Stimulated activated CD8-positive, alpha-beta memory T cell treated with anti-CD3 and anti-CD28 coated beads, Interleukin-7, amount 100 ng/mL, for 4 hours (primary cell): ENCODE measurements around the gene PKNOX1.
"Not testable (repeated sequence)": the region's sequence is repeated elsewhere in the genome, so short reads cannot be mapped to it uniquely, and the experiment has no call there.

ENCODE experiments used
- DNase-seq, 2 donors: peaks; one replicate each; pipeline ENCODE4 v3.0.0-alpha.2; 2020; ENCODE audit warnings: low read depth in 2 of 2

PKNOX1 gene

DNA sequence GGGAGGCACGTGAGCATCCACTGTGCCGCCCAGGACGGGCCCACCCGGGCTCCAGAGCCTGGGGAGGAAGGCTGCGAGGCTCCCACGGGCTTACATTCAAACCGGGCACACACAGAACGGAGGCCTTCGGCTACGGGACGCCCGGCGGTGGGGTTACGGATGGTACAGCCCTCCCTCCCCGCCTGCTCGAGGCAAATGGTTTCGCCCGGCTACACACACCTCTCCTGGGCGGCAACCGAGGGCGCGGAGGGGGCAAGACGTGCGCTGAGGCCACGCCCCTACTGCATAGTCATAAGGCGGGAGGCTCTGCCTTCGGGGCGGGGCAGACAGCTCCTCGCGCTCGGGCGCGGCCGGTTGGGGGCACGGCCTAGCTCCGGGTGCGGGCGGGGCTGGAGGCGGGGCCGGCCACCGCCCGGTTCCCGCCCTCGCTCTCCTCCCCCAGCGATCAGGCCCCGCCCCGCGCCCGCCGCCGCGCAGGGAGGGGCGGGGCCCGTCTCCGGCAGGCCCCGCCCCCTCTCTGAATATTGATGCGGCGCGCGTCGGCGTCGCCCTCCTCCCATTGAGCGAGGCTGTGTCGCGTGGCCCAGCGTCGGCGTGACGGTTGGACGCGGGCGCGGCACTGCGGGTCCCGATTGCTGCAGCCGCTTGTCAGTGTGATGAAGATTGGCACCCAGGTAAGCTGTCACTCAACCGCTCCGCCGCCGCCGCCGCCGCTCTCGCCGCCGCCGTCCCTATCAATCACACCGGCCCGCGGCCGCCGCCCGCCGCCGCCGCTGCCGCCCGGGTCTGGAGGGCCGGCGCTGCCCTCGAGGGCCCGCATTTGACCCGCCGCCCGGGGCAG, at the start of gene PKNOX1:
Gene PKNOX1, plus strand, starts transcription at position 572 of the 841 bp plus-strand sequence. CDS start 29,820 bp downstream, outside the sequence.
- peak; percentile 98 to 99 for DNase-seq

DNA sequence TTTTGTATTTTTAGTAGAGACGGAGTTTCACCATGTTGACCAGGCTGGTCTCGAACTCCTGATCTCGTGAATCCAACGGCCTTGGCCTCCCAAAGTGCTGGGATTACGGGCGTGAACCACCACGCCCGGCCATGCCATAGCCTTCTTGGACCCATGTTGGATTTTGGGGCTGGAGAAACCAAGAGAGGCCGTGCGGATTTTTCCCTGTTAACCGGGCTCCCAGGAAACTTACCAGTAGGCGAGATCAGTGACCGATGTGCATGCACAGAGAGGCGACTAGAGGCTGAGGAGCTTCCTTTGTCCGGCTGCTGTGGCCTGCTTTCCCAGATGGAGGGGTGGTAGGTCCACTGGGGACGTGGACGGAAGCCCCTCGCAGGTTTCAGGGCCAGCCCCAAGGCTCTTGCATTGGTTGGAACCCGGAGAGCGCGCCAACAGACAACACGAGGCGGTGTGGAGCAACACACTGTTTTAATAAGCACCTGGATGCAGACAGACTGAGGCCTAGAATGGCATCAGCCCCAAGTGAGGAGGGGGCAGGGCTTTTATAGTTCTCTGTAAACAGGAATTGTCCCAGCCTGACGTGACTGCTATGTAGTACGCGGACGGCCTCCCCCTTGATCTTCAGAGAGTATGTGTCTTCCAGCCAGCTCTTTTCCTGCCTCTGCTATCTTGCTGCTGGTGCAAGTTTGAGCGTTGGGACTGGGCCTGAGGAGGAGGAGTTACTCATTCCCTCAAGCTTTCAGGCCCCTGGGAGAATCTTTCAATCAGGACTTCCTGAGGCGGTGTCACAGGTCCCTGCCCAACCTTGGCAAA, 49.0 kb upstream of the PKNOX1 start, which contains the start of gene ERVH48-1:
Gene ERVH48-1, minus strand, starts transcription at position 517 of the 813 bp plus-strand sequence. CDS start 6,624 bp downstream, outside the sequence.
- DNase-seq: no peak

- DNase-seq: not testable (repeated sequence)
These were observed 46.7 kb upstream of the PKNOX1 start for GRCh38 chr21:42927474-42928200.

DNA sequence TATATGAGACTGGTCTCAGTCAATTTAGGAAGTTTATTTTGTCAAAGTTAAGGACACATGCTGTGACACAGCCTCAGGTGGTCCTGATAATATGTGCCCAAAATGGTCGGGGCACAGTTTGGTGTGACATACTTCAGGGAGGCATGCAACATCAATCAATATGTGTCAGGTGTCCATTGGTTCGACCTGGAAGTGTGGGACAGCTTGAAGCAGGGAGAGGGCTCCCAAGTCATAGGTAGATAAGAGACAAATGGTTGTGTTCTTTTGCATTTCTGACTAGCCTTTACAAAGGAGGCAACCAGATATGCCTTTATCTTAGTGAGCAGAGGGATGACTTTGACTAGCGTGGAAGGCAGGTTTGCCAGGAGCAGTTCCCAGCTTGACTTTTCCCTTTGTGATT, 44.4 kb upstream of the PKNOX1 start:
- DNase-seq: no peak

GRCh38 chr21:42931560-42932235, 42.7 kb upstream of the PKNOX1 start:
- no peak for DNase-seq

DNA sequence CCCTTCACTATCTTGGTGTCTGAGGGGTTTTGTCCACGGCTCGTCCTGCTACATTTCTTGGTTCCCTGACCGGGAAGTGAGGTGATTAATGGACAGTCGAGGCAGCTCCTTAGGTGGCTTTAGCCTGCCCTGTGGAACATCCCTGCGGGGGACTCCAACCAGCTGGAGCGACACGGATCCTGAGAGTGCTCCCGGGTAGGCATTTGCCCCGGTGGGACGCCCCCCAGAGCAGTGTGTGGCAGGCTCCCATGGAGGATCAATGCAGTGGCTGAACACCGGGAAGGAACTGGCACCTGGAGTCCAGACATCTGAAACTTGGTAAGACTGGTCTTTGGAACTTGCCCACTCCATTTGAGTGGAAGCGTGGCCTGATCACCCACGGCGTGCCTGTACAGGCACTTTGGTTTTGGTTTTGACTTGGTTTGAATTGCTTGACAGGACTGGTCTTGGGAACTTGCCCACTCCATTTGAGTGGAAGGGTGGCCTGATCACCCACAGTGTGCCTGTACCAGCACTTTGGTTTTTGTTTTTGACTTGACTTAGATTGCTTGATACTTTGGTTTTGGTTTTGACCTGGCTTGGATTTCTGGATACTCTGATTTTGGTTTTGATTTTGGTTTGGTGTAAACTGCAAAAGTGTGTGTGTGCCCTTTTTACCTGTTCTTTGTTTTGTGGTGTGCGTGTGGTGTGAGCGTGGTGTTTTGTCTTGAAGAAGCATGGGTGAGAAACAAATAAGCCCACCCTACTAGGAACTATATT, 41.8 kb upstream of the PKNOX1 start:
- not testable (repeated sequence) for DNase-seq

DNA sequence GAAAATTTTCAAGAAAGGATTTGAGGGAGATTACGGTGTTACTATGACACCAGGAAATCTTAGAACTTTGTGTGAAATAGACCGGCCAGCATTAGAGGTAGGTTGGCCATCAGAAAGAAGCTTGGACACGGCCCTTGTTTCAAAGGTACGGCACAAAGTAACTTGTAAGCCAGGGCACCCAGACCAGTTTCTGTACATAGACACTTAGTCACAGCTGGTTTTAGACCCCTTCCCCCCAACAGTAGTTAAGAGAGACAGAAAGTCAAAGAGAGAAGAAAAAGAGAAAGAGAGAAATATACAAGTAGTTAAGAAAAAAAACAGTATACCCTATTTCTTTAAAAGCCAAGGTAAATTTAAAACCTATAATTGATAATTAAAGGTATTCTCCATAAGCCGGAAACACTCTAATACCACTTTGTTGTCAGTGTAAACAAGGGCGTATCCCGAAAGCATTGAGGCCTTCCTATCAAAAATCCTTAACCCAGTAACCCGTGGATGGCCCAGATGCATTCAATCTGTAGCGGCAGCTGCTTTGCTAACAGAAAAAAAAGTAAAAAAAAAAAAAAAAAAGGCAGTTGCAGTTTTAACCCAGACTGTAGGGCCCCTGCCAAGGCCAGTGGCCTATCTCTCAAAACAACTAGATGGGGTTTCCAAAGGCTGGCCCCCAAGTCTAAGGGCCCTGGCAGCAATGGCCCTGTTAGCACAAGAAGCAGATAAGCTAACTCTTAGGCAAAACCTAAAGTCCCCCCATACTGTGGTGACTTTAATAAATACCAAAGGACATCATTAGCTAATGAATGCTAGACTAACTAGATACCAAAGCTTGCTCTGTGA, 41.0 kb upstream of the PKNOX1 start:
- not testable (repeated sequence) for DNase-seq

GRCh38 chr21:42933973-42934372, 40.4 kb upstream of the PKNOX1 start:
- not testable (repeated sequence) for DNase-seq

DNA sequence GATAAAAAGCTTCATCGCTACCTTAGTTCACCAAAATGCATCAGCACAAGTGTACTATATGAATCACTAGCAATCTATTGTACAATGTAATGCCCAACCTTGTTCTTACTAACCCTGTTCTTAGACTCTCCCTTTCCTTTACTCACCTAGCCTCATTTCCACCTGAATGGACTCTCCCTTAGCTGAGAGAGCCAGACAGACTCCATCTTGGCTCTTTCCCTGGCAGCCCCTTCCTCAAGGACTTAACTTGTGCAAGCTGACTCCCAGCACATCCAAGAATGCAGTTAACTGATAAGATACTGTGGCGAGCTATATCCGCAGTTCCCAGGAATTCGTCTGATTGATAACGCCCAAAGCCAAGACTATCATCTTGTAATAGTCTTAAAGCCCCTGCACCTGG, 38.0 kb upstream of the PKNOX1 start:
- DNase-seq: not testable (repeated sequence)

DNA sequence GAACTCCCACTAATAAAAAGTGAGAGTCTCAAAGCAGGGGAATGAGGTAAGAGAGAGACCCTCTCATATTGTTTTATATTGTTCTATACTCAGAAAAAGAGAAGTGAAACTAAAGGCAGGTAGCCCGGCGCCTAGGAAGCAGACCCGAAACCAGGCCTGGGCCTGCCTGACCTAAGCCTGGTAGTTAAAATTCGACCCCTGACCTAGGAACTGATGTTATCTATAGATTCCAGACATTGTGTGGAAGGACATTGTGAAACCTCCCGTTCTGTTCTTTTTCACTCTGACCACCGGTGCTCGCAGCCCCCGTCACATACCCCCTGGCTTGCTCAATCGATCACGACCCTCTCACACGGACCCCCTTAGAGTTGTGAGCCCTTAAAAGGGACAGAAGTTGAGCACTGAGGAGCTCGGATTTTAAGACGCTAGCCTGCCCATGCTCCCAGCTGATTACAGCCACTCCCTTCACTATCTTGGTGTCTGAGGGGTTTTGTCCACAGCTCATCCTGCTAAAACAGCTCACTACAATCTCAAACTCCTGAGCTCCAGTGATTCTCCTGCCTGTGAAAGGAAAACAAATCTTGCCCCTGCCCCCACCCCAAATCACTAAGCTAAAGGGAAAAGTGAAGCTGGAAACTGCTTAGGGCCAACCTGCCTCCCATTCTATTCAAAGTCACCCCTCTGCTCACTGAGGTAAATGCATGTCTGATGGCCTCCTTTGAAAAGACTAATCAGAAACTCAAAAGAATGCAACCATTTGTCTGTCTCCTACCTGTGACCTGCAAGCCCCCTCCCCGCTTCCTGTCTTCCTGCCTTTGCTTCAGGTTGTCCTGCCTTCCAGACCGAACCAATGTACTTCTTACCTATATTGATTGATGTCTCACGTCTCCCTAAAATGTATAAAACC, 37.1 kb upstream of the PKNOX1 start:
- not testable (repeated sequence) for DNase-seq

- no peak for DNase-seq
These were observed 36.3 kb upstream of the PKNOX1 start for GRCh38 chr21:42937960-42938605.

- DNase-seq: not testable (repeated sequence)
These were observed 35.8 kb upstream of the PKNOX1 start for GRCh38 chr21:42938606-42938995.

- no peak for DNase-seq
These were observed 34.6 kb upstream of the PKNOX1 start for GRCh38 chr21:42939582-42940413.

DNA sequence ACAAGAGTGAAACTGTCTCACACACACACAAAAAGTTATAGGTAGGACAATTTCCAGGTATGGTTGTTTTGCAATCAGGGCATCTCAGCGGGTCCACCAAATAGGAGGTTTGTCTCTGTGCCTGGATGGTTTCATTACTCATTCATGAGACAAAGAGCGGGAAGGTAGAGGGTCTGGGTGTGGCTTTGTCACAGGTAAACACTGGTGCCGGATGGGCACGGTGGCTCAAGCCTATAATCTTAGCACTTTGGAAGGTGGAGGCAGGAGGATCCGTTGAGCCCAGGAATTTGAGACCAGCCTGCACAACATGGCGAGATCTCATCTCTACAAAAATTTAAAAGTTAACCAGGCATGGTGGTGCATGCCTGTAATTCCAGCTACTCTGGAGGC, 32.7 kb upstream of the PKNOX1 start:
- DNase-seq: no peak

GRCh38 chr21:42942244-42942643, 32.1 kb upstream of the PKNOX1 start:
- DNase-seq: no peak

- not testable (repeated sequence) for DNase-seq
These were observed 25.1 kb upstream of the PKNOX1 start for GRCh38 chr21:42949094-42949755.

GRCh38 chr21:42951193-42951592, 23.2 kb upstream of the PKNOX1 start:
- DNase-seq: not testable (repeated sequence)
